Activated T-helper 1 cell treated with anti-CD3 and anti-CD28 coated beads, Interleukin-2, amount 50 U/mL, for 16 hours (primary cell): Measurements from ENCODE around the gene R3HDM4.
"Not testable (repeated sequence)": the region's sequence is repeated elsewhere in the genome, so short reads cannot be mapped to it uniquely, and the experiment has no call there.

Experiments used
- DNase-seq, 2 donors: peaks; one replicate each; pipeline ENCODE4 v3.0.0-alpha.2; 2020; ENCODE audit warnings: low read depth in 1 of 2, low spot score in 1 of 2

The R3HDM4 gene

GRCh38 chr19:877992-878660, 34.9 kb downstream of the R3HDM4 start:
- DNase-seq = not testable (repeated sequence)

GRCh38 chr19:876780-877314, 36.2 kb downstream of the R3HDM4 start:
- no peak for DNase-seq

GRCh38 chr19:876089-876488, 36.9 kb downstream of the R3HDM4 start:
- no peak for DNase-seq

- no peak for DNase-seq
Measured at GRCh38 chr19:875265-875879, 37.6 kb downstream of the R3HDM4 start.

GRCh38 chr19:873561-874041, 39.4 kb downstream of the R3HDM4 start:
- DNase-seq = no peak

- DNase-seq = peak; percentile 45 to 67
Measured at GRCh38 chr19:873084-873483, 39.9 kb downstream of the R3HDM4 start.

GRCh38 chr19:872266-872951, 40.6 kb downstream of the R3HDM4 start:
- peak; percentile 44 to 66 for DNase-seq

- no peak for DNase-seq
Measured at GRCh38 chr19:871446-872265, 41.4 kb downstream of the R3HDM4 start.

GRCh38 chr19:870963-871401, 42.0 kb downstream of the R3HDM4 start:
- no peak for DNase-seq

GRCh38 chr19:870314-870713, 42.7 kb downstream of the R3HDM4 start:
- DNase-seq = no peak

- no peak for DNase-seq
Measured at GRCh38 chr19:869245-870177, 43.5 kb downstream of the R3HDM4 start.

- no peak for DNase-seq
Measured at GRCh38 chr19:868458-869244, 44.4 kb downstream of the R3HDM4 start.

- DNase-seq = no peak
Measured at GRCh38 chr19:867855-868457, 45.1 kb downstream of the R3HDM4 start.

GRCh38 chr19:867301-867793, 45.7 kb downstream of the R3HDM4 start:
- DNase-seq = no peak

GRCh38 chr19:866769-867300, 46.2 kb downstream of the R3HDM4 start:
- DNase-seq = no peak

GRCh38 chr19:863315-863620, 49.8 kb downstream of the R3HDM4 start:
- DNase-seq = no peak

- peak; percentile 68 to 70 for DNase-seq
Measured at GRCh38 chr19:862581-863314, 50.3 kb downstream of the R3HDM4 start.
